Endometrium (tissue), 2 donors: ENCODE measurements around the gene FOXL2.
"Not testable (repeated sequence)": the region's sequence is repeated elsewhere in the genome, so short reads cannot be mapped to it uniquely, and the experiment has no call there.

ENCODE experiments used
- FAIRE-seq: peaks from 2 replicates; lab custom pipeline; 2012; peaks lifted over from hg19 to GRCh38; lab: Jason Lieb, UNC
- donor health status: control.
- donor health status: control.

The FOXL2 gene

DNA sequence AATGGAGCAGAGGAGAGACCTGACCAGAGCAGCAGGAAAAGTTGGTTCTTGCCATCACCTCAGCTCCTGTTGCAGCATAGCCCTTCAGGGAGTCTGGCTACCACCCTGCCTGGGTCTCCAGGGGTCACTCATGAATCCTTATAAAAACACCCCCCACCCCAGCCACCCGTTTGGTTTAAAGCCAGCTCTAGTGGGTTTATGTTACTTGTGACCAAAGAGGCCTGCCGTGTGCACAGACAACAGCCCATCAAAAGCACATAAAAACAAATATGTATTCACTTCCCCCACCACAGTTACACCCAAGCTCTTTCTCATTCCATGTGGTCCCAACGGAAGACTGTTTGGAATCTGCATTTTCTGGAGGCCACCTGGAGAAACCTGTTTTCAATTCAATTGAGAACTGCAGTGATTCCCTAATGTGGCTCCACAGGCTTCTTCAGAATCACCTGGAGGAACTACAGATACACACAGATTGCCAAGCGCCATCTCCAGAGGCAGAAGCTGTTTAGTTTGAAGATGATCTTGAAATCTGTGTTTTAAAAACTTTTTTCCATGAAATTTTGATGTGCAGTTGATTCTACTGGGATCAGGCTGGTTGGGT lies 13.8 kb downstream of the FOXL2 start:
- no peak for FAIRE-seq

GRCh38 chr3:138928727-138929372 lies 18.1 kb downstream of the FOXL2 start:
- no peak for FAIRE-seq

GRCh38 chr3:138923531-138923994 lies 23.4 kb downstream of the FOXL2 start:
- no peak for FAIRE-seq

- FAIRE-seq: not testable (repeated sequence)
These were observed 24.5 kb downstream of the FOXL2 start for GRCh38 chr3:138922400-138922799.

- FAIRE-seq: no peak
These were observed 25.3 kb downstream of the FOXL2 start for GRCh38 chr3:138921316-138922292.

- no peak for FAIRE-seq
These were observed 27.6 kb downstream of the FOXL2 start for GRCh38 chr3:138919325-138919724.

DNA sequence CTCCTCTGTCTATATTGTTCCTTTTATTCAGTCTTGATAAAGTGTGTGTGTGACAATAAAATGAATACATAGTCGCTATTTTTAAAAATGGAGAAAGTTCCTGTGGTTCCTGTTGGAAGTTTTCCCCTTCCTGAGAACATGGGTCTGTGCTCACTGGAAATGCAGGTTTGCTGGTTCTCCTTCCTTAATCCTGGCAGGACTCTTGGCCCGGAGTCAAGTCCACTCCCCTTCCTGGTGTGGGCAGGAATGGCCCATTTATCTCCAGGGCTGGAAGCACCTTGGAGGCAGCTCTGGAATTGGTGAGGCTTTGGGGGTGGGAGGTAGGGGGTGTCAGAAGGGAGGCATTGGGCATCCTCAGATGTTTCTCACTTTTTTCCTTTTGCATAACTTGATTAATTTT lies 30.1 kb downstream of the FOXL2 start:
- no peak for FAIRE-seq

DNA sequence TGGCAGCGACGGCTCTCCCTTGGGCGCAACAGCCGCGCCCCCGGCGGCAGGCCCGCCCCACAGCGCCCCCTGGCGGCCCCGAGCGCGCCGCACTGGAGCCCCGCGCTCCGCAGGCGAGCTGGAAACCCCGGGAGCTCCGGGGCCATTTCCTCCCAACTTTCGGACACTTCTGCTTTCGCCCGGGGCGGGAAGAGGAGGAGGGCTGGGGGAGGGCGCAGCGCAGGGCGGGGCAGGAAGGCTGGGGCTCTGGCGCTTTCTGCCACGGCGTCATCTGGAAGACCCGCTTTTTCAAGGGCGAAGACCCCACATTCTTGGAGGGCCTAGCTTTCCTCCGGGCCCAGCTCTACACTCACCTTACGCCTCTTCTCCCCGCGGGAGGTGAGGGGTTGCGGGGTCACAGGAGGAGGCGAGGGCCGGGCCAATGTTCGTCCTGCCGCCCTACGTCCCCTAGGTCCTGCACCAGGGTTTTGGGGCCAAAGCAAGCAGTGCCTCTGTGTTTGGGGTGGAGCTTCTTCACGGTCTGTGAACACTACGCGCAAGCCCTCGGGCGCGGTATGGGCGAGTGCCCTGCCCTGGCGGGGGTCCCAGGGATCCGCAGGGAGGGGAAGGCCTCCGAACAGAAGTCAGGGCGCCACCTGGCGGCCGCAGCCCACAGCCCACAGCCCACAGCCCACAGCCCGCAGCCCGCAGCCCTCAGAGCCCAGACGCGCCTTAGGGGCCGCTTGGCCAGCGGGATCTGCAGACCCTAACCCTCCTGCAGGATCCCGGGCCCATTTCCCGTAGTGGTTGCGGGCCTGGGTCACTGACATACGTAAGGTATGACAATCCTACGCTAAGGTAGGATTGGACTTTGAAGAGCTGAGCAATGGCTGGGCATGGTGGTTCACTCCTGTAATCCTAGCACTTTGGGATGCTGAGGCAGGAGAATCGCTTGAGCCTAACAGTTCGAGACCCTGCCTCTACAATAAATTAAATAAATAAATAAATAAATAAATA lies 31.1 kb downstream of the FOXL2 start:
- FAIRE-seq: no peak

- no peak for FAIRE-seq
These were observed 32.0 kb downstream of the FOXL2 start for GRCh38 chr3:138914870-138915502.

DNA sequence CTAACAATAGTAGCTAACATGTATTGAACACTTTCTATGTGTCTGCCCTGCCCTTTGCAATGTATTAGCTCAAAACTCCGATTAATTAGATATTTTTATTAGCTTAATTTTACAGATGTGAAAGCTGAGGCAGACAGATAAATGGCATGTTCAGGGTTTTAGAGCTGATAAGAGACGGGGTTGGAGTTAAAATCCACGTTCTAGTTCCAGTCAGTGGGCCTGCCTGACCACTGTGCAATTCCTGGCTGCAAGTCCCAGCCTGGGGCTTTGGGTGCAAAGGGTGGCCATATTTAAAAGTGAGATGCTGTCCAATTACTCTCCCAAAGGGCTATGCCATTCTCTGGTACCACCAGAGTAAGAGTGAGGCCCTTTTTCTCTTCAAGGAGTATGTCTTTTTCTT lies 33.2 kb downstream of the FOXL2 start:
- no peak for FAIRE-seq

GRCh38 chr3:138912237-138912636 lies 34.7 kb downstream of the FOXL2 start:
- FAIRE-seq: no peak

- no peak for FAIRE-seq
These were observed 35.3 kb downstream of the FOXL2 start for GRCh38 chr3:138911621-138912020.

- no peak for FAIRE-seq
These were observed 37.0 kb downstream of the FOXL2 start for GRCh38 chr3:138909904-138910303.

GRCh38 chr3:138908846-138909245 lies 38.1 kb downstream of the FOXL2 start:
- FAIRE-seq: no peak

- FAIRE-seq: no peak
These were observed 39.4 kb downstream of the FOXL2 start for GRCh38 chr3:138907539-138907938.

- FAIRE-seq: no peak
These were observed 44.8 kb downstream of the FOXL2 start for GRCh38 chr3:138902171-138902570.

GRCh38 chr3:138901567-138901966 lies 45.4 kb downstream of the FOXL2 start:
- no peak for FAIRE-seq

DNA sequence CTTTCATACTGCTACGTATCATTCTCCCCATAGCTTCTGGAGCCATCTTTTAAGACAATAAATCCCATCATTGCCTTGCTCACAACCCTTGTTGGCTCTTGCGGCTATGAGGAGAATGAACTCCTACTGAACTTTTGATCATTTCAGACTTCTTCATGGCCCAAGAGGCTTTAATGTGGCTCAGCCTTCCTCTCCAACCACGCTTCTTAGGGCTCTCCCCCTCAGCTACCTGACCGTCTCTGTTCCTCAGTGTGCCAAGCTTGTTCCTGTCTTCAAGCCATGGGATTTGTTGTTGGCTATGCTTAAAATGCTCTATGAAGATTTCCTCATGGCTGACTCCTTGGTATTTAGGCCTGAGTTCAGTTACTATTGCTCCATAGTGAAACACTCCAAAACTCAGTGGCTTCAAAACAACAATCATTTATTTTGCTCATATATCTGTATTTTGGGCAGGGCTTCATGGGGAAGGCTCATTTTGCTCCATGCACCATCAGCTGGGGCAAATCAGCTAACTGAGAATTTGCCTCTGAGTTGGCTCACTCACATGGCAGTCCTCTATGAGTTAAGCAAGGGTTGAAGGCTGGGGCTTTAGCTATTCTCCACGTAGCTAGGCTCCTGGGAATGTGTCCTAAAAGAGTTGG lies 47.5 kb downstream of the FOXL2 start:
- no peak for FAIRE-seq

DNA sequence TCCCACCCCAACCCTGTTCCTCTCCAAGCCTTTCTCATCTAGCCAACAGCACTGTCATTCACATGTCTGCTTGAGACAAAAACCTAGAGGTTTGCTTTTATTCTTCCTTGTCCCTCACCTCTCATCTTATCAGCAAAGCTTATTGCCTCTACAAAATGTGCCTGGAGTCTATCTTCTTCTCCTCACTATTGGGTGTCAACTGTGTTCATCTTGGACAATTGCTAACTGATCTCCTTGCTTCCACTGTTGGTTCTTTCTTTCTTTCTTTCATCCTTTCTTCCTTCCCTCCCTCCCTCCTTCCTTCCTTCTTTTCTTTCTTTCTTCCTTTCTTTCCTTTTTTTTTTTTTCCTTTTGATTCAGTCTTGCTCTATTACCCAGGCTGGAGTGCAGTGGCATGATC lies 48.2 kb downstream of the FOXL2 start:
- FAIRE-seq: no peak

GRCh38 chr3:138898301-138898700 lies 48.6 kb downstream of the FOXL2 start:
- no peak for FAIRE-seq
